Fibroblast of skin of scalp (primary cell): ENCODE results near the gene PRCP.
A peak's percentile ranks its signal among the peaks of the same experiment; 100 is the strongest.

Experiments
- DNase-seq: peaks from one replicate; pipeline ENCODE4 v3.0.0-alpha.2; 2013

PRCP gene

GRCh38 chr11:82869657-82870056, 30.6 kb downstream of the PRCP start:
- DNase-seq = no peak

GRCh38 chr11:82867495-82868082, 32.6 kb downstream of the PRCP start:
- peak; percentile 76 for DNase-seq

- no peak for DNase-seq
Measured at GRCh38 chr11:82865841-82866240, 34.4 kb downstream of the PRCP start.

DNA sequence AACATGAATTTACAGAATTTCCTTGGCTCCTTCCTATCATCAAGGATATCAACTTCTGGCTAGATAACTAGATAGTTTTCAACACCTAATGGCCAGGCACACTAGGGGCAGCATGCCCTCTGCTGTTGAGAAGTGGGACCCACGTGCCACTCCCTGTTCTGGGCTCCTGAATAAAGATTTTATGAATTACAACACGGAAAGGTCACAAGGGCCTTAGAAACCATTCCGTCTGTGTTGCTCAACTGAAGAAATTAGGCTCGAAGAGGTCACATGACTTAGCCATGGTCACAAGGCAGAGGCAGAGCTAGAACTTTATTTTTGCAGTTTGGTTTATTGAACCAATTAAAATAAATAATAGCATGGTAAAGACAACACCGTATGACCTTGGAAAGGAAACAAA, 36.0 kb downstream of the PRCP start:
- peak; percentile 45 for DNase-seq

DNA sequence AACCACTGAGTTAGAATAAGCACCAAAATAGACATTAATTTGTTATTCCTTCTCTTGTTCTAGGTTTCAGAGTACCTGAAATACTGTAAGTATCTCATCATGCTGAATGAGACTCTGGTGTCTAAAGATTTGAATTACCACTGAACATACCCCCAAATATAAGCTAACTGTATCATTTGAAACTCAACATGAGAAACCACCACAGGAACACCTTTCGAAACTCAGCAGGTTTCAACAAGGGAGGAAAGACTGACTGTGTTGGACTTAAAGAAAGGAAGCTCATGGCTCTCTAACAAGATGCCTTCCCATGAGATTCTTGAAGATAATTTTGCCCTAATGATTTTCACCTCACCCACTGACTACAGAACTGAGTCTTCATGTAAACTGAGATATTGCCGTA, 37.0 kb downstream of the PRCP start:
- no peak for DNase-seq

GRCh38 chr11:82862379-82862778, 37.9 kb downstream of the PRCP start:
- no peak for DNase-seq

DNA sequence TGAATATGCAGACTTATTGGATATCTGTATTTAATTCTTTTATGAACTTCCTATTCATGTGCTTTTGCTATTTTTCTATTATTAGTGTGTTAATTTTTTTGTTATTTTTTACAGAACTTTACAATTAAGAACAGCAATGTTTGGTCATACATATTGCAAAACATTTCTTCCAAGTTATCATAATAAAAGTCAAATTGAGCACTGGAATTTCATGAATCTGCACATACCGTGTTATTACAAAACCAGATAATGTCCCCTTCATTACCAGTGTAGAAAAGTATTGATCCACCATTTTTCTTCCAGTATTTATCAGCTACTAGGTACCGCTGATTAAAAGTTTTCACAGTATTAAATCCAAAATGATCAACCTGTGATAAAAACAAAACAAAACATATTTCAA, 40.5 kb downstream of the PRCP start:
- no peak for DNase-seq

DNA sequence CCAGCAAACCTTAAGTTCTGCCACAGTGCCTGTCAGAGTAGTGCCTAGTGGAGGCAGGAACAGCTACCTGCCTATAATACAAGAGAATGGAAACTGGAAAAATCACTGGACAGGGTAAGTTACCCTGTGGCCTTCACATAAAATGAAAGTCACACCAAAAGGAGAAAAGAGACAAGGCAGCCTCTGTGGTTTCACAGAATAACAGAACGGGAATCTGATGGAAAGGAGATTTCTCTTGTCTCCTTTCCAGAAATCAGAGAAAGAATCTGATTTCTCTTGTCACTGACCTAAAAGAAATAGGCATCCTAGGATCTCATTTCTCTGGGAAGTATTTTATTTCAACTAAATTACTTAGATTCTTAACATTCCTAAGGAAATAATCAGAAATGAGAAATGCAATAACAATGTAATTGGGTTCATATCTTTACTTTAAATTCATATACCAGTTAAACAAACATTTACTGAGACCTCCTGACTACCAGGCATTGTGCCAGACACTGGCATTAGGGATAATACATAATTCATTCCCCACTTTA, 41.6 kb downstream of the PRCP start:
- peak; percentile 82 for DNase-seq

- DNase-seq = peak; percentile 9
Measured at GRCh38 chr11:82858133-82858532, 42.1 kb downstream of the PRCP start.

DNA sequence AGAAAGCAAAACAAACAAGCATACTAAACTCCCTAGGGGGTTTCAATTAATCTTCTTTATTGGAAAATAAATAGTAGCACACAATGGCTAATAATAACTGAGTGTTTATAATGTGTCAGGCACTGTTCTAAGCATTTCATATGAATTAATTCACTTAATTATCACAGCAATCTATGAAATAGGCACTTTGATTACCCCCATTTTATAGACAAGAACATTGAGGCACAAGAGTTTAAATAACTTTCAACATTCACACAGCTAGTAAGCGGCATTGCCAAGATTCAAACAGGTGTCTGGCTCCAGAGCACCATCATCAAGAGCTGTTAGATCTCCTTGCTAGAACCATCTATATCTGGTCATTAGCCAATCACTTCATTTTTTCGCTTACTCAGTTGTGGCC, 43.1 kb downstream of the PRCP start:
- DNase-seq = no peak

- DNase-seq = no peak
Measured at GRCh38 chr11:82855616-82856015, 44.6 kb downstream of the PRCP start.

DNA sequence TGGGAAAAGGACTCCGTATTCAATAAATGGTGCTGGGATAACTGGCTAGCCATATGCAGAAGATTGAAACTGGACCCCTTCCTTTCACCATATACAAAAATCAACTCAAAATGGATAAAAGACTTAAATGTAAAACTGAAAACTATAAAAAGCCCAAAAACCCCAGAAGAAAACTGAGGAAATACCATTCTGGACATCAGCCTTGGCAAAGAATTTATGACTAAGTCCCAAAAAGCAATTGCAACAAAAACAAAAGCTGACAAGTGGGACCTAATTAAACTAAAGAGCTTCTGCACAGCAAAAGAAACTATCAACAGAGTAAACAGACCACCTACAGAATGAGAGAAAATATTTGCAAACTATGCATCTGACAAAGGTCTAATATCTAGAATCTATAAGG, 45.3 kb downstream of the PRCP start:
- peak; percentile 25 for DNase-seq

DNA sequence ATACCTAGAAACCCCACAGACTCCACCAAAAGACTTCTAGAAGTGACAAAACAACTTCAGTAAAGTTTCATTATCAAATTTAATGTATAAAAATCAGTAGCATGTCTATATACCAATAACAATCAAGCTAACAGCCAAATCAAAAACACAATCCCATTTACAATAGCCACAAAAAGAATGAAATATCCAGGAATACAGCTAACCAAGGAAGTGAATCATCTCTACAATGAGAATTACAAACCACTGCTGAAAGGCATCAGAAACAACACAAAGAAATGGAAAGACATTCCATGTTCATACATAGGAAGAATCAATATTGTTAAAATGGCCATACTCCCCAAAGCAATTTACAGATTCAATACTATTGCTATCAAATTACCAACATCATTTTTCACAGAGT, 46.0 kb downstream of the PRCP start:
- no peak for DNase-seq

GRCh38 chr11:82848829-82849228, 51.4 kb downstream of the PRCP start:
- no peak for DNase-seq

- DNase-seq = no peak
Measured at GRCh38 chr11:82845356-82846353, 54.6 kb downstream of the PRCP start.

DNA sequence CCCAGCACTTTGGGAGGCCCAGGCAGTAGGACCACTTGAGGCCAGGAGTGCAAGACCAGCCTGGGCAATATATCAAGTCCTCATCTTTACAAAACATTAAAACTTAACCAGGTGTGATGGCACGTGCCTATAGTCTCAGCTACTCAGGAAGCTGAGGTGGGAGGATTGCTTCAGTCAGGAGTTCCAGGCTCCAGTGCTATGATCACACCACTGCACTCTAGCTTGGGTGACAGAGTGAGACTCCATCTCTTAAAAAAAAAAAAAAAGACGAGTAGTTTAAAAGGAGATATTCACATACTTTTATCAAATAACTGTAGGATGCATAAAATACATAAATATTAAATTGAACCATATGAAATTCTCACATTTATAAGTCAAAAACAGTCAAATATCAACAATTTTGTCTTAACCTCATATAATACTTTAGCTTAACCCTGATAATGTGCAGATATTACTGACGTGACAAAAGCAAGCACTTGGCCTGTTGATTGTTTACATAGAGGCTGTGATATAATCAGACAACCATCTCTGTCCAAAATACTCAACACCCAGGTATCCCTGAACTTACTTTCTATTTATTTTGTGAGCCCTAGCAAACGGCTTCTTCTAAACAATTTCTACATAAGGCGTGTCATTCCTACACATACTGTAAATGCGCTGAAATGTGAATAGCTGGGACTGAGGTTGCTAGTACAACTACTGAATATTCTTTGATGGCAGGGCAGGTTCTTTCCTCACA, 57.0 kb downstream of the PRCP start:
- no peak for DNase-seq

GRCh38 chr11:82842019-82842418, 58.2 kb downstream of the PRCP start:
- no peak for DNase-seq

DNA sequence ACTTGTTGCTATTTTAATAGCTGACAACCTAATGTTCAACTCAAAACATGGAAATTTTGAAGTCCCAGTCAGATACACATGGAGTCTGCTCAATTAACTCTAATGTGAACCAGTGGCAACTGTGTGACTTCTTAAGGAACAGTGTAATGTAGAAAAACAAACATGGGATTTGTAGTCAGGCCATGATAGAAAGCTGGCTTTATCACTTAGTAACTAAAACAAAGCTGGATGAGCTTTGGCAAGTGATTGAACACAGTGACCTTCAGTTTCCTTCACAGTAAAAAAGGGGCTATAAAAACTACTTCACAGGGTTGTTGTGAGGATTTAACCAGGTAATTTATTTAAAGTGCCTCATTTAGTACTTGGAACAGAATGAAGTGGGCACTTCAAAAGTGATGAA, 62.6 kb downstream of the PRCP start:
- DNase-seq = no peak

GRCh38 chr11:82832983-82833382, 67.2 kb downstream of the PRCP start:
- no peak for DNase-seq

DNA sequence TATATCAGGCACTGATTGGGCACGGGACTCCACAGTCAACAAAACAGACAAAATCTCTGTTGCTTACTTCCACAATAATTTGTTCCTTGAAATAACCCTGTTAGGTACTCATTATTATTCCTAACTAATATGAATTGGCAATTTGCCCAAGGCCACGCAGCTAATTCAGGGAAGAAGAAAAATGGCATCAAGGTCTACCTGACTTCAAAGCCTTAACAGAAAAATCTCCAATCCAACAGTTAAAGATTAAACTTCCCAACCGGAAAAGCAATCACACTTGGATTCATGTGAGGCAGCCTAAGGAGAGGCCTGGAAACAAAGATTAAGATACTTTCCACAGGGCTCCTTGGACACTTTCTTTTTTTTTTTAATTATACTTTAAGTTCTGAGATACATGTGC, 68.9 kb downstream of the PRCP start:
- no peak for DNase-seq

GRCh38 chr11:82830746-82831145, 69.5 kb downstream of the PRCP start:
- DNase-seq = no peak

DNA sequence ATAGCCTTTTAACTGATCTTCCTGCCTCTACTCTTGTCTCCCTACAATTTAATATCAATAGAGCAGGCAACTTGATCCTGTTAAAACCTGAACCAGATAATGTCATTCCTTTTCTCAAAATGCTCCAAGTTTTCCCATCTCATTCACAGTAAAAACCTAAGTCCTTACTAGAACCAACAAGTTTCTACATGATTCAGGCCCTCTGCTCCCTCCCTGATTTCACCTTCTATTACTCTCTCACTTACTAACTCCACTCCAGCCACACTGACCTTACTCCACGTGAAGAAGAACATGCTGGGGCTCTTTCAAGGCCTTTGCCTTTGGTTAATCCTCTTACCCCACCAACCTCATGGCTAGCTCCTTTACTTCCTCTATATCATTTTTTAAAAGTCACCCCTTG, 71.1 kb downstream of the PRCP start:
- no peak for DNase-seq

DNA sequence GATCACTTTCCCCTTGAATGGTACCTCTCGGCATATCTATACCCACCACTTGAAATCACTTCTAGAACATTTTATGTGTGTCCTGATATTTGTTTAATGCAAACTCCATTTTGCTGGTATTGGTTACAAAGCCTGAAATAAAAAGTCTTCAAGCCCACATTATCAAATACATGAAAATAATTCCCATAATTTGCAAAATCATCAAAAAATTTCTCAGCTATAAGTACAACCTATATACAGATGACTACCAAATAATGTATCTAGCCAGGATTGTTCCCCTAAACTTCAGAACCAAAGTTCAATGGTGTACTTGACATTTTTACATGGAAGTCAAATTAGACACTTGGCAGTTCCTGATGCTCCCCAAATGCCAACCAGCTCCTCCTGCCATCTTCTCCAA, 71.8 kb downstream of the PRCP start:
- no peak for DNase-seq
